Tibial artery (tissue), 4 donors: ENCODE measurements around the gene C17orf107.

Experiments used
- DNase-seq, 2 donors: peaks; one replicate each; pipeline ENCODE4 v3.0.0-alpha.2; 2019
- H3K27ac ChIP-seq, 2 donors: fragments of 200-600 bp; sonication (generic) in 1 of 2; 1 replicate in 1 of 2; 2 replicates in 1 of 2; pipeline ENCODE4 v1.5.1; 2018 to 2019; ENCODE audit warnings: mild to moderate bottlenecking in 1 of 2
- H3K27me3 ChIP-seq, 2 donors: fragments of 200-600 bp; sonication (generic) in 1 of 2; one replicate each; pipeline versions ENCODE4 v1.5.1 to v1.6.0; 2016 to 2019
- H3K36me3 ChIP-seq, 3 donors: fragments of 200-600 bp; sonication (generic) in 2 of 3; one replicate each; pipeline ENCODE4 v1.5.1; 2016 to 2019; ENCODE audit warnings: mild to moderate bottlenecking in 2 of 3
- H3K4me1 ChIP-seq, 4 donors: fragments of 200-600 bp; sonication (generic) in 2 of 4; 1 replicate in 3 of 4; 2 replicates in 1 of 4; pipeline ENCODE4 v1.5.1; 2016 to 2019
- H3K4me3 ChIP-seq, 2 donors: fragments of 200-600 bp; sonication (generic) in 1 of 2; 1 replicate in 1 of 2; 2 replicates in 1 of 2; pipeline ENCODE4 v1.5.1; 2018 to 2019; ENCODE audit warnings: mild to moderate bottlenecking in 2 of 2
- H3K9me3 ChIP-seq, 3 donors: fragments of 200-600 bp; sonication (generic) in 1 of 3; one replicate each; pipeline ENCODE4 v1.5.1; 2016 to 2019
- intact Hi-C: fragments of 100-400 bp; cut with DNase I; formaldehyde crosslinking; loops from one replicate; pipeline ENCODE4 v1.15.0; 2023; ENCODE audit warnings: low total_unique reads
- TF ChIP-seq, protein P1 (sequence below), 2 experiments: fragments of 200-600 bp in 1 of 2; fragments of 450-650 bp in 1 of 2; IDR thresholded peaks; one replicate each; pipeline ENCODE4 v1.5.1; 2017 to 2019; ENCODE audit warnings: antibody characterized with exemption in 2 of 2, mild to moderate bottlenecking in 1 of 2, moderate library complexity in 1 of 2

Gene C17orf107

GRCh38 chr17:4896332-4897197, 2.8 kb upstream of the C17orf107 start:
- H3K4me3 ChIP-seq = no peak overlapping the region
- DNase-seq = no peak
- peaks cover 0 to 32% of the 10 kb centered on the region in 2 donors for H3K27me3 ChIP-seq
- TF ChIP-seq, protein P1, sequence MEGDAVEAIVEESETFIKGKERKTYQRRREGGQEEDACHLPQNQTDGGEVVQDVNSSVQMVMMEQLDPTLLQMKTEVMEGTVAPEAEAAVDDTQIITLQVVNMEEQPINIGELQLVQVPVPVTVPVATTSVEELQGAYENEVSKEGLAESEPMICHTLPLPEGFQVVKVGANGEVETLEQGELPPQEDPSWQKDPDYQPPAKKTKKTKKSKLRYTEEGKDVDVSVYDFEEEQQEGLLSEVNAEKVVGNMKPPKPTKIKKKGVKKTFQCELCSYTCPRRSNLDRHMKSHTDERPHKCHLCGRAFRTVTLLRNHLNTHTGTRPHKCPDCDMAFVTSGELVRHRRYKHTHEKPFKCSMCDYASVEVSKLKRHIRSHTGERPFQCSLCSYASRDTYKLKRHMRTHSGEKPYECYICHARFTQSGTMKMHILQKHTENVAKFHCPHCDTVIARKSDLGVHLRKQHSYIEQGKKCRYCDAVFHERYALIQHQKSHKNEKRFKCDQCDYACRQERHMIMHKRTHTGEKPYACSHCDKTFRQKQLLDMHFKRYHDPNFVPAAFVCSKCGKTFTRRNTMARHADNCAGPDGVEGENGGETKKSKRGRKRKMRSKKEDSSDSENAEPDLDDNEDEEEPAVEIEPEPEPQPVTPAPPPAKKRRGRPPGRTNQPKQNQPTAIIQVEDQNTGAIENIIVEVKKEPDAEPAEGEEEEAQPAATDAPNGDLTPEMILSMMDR (IDR thresholded peaks at IDR 0.05) = no peak
- peaks cover 0 to 27% (median 19%) of the 10 kb centered on the region in 4 donors for H3K4me1 ChIP-seq
- peaks cover 52 to 62% (median 58%) of the 10 kb centered on the region in 3 donors for H3K36me3 ChIP-seq
- H3K9me3 ChIP-seq = no peaks in the 10 kb centered on the region
- intact Hi-C loops = no loop called here
- no peak overlapping the region for H3K27ac ChIP-seq

DNA sequence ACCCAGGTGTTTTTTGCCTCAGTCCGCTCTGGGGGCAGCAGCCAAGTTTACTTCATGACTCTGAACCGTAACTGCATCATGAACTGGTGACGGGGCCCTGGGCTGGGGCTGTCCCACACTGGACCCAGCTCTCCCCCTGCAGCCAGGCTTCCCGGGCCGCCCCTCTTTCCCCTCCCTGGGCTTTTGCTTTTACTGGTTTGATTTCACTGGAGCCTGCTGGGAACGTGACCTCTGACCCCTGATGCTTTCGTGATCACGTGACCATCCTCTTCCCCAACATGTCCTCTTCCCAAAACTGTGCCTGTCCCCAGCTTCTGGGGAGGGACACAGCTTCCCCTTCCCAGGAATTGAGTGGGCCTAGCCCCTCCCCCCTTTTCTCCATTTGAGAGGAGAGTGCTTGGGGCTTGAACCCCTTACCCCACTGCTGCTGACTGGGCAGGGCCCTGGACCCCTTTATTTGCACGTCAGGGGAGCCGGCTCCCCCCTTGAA, 2.1 kb upstream of the C17orf107 start:
- no peaks in the 10 kb centered on the region for H3K9me3 ChIP-seq
- H3K36me3 ChIP-seq = peaks cover 45 to 55% (median 51%) of the 10 kb centered on the region in 3 donors
- TF ChIP-seq, protein P1 (IDR thresholded peaks at IDR 0.05) = no peak
- DNase-seq = no peak
- peaks cover 0 to 33% of the 10 kb centered on the region in 2 donors for H3K27me3 ChIP-seq
- intact Hi-C loops = no loop called here
- no peak overlapping the region for H3K4me3 ChIP-seq
- H3K27ac ChIP-seq = no peak overlapping the region
- peaks cover 0 to 29% (median 19%) of the 10 kb centered on the region in 4 donors for H3K4me1 ChIP-seq

GRCh38 chr17:4897785-4898184, 1.6 kb upstream of the C17orf107 start:
- no peak overlapping the region for H3K4me3 ChIP-seq
- peaks cover 40 to 50% (median 45%) of the 10 kb centered on the region in 3 donors for H3K36me3 ChIP-seq
- no peak for DNase-seq
- intact Hi-C loops = no loop called here
- TF ChIP-seq, protein P1 (IDR thresholded peaks at IDR 0.05) = no peak
- peaks cover 0 to 35% (median 19%) of the 10 kb centered on the region in 4 donors for H3K4me1 ChIP-seq
- peaks cover 0 to 33% of the 10 kb centered on the region in 2 donors for H3K27me3 ChIP-seq
- no peak overlapping the region for H3K27ac ChIP-seq
- no peaks in the 10 kb centered on the region for H3K9me3 ChIP-seq

DNA sequence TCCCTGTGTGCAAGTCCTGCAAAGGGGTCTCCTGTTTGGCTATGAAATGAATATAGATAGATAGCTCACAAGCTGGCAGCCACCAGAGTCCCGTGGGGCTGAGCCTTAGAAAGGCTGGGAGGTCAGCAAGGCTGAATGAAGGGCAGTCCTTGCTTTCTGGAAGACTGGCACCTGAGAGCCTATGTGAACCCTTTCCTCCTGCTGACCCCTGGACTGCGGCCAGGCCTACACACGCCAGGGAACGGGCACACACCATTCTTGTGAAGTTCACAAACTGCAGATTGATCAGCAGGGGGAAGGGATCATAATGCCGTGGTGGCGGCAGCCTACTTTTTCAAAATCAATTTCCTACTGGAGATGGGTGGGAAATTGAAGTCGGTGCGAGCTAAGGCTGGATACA, 985 bp upstream of the C17orf107 start:
- Histone ChIP-seq H3K4me3 (no peak overlapping the region), H3K9me3 (no peaks in the 10 kb centered on the region), H3K4me1 (peaks cover 0 to 41% (median 20%) of the 10 kb centered on the region in 4 donors), H3K27me3 (peaks cover 0 to 33% of the 10 kb centered on the region in 2 donors), H3K36me3 (peaks cover 34 to 44% (median 40%) of the 10 kb centered on the region in 3 donors), H3K27ac (no peak overlapping the region)
- no peak for DNase-seq
- intact Hi-C loops = no loop called here
- TF ChIP-seq, protein P1 (IDR thresholded peaks at IDR 0.05) = no peak

DNA sequence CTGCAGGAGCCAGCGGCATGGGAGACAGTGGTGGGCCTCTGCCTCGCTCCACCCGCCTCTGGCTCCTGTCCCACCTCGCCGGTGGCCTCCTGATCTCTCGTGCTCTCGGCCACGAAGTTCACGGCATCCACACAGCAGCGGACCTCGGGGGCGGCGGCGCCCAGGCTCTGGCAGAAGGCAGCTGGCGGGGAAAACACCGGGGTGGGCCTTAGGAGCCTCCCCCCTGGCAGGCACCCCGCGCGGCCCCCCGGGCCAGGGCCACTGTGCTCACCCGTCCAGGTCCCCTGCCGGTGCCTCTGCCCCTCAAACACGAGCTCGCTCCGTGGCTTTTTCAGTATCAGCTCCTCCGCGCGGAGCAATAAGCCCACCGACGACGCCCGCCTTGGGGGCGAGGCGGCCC, 409 bp upstream of the C17orf107 start:
- Histone ChIP-seq H3K4me1 (peaks cover 0 to 45% (median 20%) of the 10 kb centered on the region in 4 donors), H3K9me3 (no peaks in the 10 kb centered on the region), H3K4me3 (peak overlapping the region; percentile 49 to 59), H3K27ac (peak overlapping the region in 1 of 2 donors; percentile 33), H3K27me3 (peaks cover 0 to 36% of the 10 kb centered on the region in 2 donors), H3K36me3 (peaks cover 30 to 38% (median 34%) of the 10 kb centered on the region in 3 donors)
- intact Hi-C loops = no loop called here
- TF ChIP-seq, protein P1 (IDR thresholded peaks at IDR 0.05) = no peak
- DNase-seq = no peak
